Measurements from ENCODE around the gene SLC7A9.

DNA sequence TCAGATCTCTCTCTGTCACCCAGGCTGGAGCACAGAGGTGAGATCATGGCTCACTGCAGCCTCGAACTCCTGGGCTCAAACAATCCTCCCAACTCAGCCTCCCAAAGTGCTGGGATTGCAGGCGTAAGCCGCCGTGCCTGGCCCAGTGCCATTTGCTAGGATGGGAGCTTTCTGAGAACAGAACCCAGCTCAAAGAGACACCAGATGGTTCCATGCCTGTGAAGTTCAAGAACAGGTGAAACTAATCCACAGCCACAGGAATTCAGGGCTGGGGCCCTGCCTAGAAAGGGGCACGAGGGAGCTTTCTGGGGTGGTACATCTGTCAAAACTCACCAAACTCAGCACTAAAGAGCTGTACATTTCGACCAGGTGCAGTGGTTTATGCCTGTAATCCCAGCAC lies 4.2 kb downstream of the SLC7A9 start:
- TF ChIP-seq, protein P1, sequence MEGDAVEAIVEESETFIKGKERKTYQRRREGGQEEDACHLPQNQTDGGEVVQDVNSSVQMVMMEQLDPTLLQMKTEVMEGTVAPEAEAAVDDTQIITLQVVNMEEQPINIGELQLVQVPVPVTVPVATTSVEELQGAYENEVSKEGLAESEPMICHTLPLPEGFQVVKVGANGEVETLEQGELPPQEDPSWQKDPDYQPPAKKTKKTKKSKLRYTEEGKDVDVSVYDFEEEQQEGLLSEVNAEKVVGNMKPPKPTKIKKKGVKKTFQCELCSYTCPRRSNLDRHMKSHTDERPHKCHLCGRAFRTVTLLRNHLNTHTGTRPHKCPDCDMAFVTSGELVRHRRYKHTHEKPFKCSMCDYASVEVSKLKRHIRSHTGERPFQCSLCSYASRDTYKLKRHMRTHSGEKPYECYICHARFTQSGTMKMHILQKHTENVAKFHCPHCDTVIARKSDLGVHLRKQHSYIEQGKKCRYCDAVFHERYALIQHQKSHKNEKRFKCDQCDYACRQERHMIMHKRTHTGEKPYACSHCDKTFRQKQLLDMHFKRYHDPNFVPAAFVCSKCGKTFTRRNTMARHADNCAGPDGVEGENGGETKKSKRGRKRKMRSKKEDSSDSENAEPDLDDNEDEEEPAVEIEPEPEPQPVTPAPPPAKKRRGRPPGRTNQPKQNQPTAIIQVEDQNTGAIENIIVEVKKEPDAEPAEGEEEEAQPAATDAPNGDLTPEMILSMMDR (optimal IDR thresholded peaks at IDR 0.05 in 1 of 3, IDR thresholded peaks at IDR 0.05 in 1 of 3, conservative IDR thresholded peaks at IDR 0.05 in 1 of 3; ENCODE audit: extremely low read depth in 1 of 3, insufficient read depth in 2 of 3, low read length in 3 of 3), result no peak
- TF ChIP-seq EZH2 (IDR thresholded peaks at IDR 0.05; ENCODE audit: low read length), result no peak

All from keratinocyte (primary cell).